ENCODE data around the gene PRR5.

PRR5 gene

DNA sequence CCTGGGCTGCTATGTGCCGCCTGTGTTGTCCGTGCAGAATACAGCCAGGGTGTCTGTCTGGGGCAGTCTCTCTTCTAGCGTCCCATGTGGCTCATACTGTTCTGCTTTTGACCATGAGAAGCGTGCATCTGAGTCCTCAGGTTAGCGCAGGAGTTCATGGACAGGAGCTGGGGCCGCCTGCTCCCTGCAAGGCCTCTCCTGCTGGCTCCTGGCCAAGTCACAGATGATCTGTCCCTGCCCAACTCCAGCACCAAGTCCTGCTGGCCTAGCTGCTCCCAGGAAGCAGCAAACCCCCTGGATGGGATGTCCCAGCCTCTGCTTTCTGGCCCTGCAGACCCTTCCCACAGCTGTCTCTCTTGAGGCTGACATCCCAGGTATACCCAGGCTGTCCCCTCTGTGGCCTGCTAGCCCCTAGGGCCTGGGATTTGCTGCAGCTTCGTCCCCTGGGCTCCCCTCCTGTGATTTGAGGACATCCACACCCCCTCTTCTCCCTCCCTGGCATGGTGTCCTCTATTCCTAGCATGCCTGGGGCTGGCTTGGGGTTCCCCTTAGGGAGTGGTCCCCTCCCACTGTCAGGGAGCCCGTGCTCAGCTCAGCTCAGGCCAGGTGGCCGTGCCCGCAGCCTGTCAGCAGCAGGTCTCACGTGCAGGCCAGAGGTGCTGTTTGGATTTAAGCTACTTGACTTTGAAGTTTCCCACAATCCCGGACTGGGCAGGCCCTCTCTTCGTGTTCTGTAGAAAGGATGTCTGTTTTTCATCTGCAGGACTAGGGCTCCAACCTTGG is 17.8 kb downstream of the PRR5 start:
- DNase-seq, result no peak

DNA sequence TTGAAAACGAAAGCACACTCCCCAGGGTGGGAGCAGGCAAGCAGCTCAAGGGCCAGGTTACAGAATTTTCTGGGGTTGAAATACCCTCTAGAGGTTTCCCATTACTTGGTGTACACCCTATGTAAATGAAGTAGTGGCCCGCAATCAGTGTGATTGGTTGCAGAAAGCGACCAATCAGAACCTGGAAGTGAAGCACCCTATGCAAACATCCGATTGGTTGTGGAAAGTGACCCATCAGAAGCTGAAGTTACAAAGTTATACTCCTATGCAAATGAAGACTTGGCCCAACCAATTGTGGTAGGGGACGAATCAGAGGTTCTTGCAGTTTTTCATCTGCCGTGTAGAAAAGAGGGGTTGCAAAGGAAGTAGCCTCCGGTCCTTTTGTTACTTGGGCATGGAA is 19.2 kb downstream of the PRR5 start:
- DNase-seq, result no peak

DNA sequence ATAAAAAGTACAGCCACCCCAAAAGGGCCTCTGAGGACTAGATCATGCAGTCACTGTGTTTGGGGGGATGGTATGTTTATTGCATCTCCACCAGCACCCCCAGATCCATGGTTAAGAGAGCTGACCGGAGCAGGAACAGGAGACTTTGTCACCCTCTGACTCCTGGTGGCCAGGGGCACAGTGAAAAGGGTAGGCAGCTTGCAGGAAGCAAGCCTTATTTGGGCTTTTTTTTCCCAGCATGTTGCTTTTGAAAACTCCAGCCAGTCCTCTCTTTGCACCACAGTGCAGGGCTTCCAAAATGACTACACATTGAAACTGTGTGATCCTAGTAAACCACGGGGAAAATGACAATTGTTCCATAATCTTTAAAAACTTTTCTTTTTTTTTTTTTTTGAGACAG is 20.6 kb downstream of the PRR5 start:
- DNase-seq, result no peak

DNA sequence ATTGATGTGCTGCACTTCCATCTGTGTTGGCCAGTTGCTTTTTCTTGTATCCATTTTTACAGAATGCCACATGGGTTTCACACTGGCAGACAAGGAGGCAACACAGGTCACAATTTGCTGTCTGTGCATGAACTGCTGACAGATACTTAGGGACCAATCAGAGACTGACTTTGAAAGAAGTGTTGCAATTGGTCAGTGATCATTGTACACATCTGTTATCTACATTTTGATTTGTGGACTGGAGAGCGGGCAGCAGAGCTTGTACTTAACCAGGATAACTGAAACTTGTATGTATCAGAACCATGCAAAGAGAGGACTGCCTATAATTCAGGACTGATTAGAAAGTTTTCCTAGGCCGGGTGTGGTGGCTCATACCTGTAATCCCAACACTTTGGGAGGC is 21.8 kb downstream of the PRR5 start:
- DNase-seq, result no peak

DNA sequence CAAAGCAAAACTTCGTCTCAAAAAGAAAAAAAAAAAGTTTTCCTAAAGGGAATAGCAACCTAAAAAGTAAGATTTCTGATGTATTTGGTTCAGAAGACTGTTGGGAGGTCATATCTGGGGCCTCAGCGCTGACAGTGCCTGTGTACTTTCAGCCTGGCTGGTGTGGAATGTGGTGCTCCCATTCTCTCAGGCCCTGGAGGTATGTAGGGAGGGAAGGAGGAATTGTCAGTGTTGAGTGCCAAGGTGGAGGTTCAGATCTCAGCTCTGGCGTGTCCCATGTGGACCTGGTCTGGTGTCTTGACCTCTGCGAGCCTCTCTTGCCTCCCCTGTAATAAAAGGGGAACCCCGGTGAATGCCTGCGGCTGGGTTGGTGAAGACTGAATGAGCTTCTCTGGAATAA is 22.4 kb downstream of the PRR5 start:
- no peak for DNase-seq

DNA sequence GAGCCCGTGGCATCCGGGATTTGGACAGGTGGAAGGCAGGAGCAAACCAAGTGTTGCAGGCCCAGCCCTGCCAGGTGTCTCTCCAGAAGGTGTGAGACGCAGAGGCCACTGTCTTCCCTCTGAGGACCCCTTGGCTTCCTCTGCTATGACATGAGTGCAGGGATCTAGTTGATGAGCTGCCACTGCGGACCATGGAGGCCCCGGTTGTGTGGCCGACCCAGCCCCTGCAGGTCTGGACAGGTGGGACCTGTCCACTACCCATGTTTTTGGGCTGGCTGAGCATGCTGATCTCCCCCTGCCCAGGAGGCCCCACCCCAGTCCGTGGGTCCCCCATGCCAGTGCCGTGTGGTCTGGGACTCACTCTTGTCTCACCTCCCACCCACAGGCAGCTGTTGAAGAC is 22.9 kb downstream of the PRR5 start:
- DNase-seq, result no peak

DNA sequence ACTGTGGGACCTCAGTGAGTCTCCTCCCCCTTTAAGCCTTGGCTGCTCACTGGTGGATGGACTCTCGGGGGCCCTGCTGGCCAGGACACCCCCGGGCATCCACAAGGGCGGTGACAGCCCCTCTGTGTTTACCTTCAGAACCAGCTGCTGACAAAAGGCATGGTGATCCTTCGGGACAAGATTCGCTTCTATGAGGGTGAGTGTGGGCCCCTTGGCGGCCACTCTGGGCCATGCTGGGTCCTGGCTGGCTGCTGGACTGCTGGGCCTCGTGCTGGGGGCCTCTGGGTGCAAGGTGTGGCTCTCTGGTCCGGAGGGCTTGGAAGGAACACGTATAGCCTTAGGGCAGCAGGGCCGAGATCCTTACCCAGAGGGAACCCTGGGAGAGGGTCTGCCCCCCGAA is 24.4 kb downstream of the PRR5 start:
- no peak for DNase-seq

DNA sequence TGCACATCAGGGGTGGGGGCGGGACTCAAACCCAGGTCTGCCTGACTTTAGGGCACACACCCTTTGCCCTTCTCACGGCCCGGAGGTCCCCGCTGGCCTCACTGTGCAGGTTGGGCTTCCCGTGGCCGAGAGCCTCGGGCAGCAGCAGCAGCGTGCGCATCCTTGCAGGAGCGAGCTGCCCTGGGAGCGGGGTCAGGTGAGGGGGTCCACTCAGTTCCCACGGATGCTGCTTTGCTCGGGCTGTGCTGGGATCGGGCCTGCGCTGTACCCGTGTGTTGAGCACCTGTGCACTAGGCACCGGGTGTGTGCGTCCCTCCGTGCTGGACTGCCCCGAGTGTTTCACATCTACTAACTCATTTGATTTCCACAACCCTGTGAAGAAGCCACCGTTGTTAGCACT is 25.1 kb downstream of the PRR5 start:
- DNase-seq, result no peak

DNA sequence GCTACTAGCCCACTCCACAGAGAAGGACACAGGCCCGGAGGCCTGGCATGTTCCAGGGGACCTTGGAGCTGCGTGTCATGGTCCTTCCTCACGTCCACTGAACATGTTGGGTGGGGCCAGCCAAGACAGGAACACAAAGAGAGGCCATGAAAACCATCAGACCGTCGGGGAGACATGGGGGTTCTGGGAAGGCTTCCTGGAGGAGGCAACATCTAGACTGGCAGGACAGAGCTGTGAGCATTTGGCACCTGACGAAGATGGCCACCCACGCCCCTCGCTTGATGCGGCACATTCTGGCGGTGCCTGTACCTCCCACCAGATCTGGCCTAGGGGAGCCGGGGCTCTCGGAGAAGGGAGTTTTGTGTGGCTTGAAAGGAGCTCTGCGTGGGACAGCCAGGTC is 25.7 kb downstream of the PRR5 start:
- DNase-seq, result no peak

DNA sequence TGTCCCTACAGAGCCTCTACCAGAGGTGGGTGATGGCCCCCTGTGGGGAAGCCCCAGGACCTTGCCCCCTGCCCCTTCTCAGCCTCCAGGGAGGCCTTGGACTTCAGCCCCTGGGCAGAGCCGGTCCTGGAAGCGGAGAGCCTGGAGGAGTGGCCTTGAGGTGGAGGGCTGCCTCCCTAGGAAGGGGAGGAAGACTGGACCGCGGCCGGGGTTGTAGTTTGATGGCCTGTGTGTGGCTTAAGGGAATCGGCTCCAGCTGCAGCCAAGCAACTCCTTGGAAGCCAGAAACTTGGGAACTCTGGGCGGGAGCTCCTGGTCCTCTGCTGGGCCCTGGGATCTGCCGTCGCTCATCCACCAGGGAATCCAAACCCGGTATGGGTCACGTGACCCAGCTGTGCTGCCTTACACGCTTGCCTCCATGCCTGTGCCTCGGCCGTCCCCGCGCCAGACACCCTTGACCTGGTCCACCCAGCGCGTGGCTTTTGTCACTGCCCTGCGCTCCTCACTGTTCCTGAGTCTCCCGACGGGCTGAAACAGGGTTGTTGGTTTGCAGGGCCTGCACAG is 26.8 kb downstream of the PRR5 start:
- peak; percentile 87 for DNase-seq

DNA sequence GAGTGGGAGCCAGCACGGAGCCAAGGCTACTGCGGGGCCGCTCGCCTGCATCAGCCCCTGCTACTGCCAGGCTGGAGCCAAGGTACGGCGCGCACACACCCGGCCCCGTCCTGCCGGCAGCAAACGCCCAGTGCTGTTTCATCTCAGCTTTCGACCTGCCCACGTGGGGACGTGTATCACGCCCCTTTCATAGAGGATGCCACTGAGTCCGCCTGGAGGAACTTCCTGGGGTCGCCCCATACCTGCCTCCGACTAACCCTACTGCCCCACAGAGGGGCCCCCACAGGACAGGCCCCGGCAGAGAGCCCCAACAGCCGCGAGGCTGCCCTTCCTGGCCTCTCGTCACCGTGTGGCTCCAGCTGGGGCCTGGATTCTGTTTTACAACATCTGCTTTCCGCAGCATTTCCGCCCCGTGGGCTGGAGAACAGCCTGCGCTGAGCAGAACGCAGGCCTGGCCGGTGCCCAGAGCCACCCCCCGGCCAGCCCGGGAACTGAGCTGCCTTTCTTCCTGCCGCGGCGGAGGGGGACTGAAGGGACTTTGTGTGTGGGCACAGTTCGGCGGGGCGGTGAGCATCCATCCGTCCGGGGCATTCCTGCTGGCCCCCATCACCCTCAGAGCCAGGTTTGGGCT is 27.5 kb downstream of the PRR5 start:
- DNase-seq, result peak; percentile 93

DNA sequence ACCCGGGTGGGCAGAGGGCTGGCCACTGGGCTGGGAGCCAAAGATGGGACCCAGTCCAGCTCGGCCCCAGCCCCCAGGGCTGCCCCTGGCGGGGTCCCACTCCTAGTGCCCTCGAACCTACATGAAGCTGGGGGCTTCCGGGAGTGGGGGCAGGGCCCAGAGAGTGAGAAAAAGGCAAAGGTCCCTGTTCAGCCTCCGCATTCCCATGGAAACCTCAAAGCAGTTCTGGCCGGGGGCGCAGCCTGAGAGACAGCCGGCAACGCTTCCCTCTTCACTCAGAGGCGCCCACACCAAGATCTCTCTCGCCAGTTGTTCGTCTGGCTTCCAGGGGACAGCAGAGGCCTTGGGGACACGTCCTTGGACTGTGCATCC is 28.0 kb downstream of the PRR5 start:
- DNase-seq, result peak; percentile 75

DNA sequence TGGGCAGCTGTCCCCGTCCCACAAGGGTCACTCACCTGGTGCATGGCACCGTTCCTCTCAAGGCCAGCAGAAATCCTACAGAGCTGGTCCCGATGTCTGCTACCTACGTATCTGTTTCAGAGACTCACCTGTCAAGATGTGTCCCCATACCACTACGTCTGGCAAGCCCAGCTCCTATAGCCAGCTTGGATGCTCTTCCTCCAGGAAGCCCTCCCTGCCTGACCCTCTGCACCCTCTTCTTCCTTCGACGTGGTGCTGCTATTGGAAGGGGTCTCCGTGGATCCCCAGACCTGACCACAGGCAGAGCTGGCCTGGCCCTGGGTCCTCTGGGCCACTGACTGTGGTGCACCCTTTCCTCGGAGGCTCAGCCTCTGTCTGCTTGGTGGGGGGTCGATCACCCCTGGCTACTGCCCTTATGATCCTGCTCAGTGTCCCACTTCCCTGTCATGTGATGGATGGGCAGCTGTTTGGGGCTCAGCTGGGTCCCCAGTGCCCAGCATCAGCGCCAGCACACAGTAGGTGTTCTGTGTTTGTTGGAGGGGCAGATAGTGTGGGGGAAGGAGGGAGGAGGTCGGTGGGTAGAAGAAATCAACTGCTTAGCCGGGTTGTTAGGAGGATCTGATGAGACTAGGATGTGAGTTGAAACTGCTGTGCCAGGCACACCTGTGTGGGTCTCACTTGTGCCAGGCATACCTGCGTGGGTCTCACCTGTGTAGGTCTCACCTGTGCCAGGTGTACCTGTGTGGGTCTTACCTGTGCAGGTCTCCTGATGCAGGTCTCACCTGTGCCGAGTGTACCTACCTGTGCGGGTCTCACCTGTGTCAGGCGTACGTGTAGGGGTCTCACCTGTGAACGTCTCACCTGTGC is 28.7 kb downstream of the PRR5 start:
- DNase-seq, result no peak

DNA sequence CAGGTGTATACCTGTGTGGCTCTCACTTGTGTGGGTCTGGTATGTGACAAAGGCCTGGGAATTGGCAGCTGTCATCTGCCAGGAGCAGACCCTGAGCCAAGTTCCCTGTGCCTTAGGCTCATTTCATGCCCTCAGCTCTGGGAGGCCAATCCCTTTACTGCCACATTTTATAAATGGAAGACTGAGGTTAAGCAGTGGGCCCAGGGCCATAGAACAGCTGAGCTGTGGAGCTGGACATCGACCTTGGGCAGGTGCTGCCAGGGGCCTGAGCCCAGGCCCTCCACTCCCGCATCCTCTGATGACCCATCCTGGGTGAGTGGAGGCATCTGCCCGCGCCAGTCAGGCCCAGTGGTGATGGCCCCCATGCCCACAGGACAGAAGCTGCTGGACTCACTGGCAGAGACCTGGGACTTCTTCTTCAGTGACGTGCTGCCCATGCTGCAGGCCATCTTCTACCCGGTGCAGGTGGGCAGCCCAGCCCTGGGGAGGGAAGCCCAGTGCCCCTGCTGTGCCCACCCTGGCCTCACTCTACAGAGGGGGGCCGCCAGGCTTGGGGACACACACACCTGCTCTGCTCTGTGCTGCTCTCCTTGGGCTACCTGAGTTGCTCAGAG is 29.5 kb downstream of the PRR5 start:
- DNase-seq, result no peak

DNA sequence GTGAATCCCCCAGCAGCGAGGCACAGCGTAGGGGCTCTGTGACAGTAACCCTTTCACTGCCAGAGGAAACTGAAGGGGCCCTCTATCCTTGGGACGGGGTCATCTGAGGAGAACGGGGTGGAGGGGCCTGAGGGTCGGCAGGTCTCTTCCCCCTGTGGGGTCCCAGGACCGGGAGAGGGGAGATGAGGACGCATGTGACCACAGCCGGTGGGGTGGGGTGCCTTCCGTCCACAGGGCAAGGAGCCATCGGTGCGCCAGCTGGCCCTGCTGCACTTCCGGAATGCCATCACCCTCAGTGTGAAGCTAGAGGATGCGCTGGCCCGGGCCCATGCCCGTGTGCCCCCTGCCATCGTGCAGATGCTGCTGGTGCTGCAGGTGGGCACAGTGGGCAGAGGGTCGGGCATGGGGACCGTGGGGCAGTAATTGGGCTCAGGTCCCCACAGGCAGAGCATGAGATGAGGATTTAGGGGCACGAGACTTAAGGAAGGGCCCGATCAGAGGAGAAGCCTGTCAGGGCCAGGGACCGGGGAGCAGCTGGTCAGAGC is 30.1 kb downstream of the PRR5 start:
- no peak for DNase-seq

DNA sequence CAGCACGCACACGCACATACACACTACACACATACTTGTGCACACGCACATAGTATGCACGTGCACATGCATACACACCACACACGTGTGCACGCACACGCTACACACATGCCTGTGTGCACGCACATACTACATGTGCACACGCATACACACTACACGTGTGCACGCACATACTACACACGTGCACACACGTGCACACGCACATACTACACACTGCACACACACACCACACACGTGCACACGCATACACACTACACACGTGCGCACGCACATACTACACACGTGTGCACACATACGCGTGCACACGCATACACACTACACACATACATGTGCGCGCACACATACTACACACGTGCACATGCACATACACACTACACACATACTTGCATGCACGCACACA is 30.7 kb downstream of the PRR5 start:
- no peak for DNase-seq

DNA sequence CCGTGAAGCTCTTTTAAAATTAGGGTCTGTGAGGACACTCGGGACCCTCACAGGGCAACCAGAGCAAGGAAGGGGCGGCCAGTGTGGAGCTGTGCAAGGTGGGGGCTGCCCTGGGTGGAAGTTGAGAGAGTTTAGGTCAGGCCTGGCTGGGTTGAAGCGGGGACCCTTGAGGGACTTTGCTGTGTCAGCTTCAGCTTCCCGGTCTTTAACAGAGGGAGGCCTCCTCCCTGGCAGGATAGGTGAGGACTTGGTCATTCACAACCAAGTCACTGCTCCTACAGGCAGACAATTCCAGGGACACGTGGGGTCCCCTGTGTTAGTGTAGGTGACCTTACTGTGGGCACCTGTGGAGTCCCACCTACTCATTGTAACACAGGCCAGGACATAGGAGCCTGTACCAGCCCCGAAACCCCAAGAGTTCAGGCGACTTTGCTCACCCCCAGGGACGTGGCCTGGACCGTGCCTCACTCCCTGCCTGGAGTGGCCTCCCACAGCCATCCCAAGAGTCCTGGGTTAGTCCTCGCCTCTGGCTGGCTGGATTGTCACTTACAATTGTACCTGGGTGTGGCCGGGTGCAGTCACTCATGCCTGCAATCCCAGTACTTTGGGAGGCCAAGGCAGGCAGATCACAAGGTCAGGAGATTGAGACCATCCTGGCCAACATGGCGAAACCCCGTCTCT is 31.6 kb downstream of the PRR5 start:
- DNase-seq, result no peak

DNA sequence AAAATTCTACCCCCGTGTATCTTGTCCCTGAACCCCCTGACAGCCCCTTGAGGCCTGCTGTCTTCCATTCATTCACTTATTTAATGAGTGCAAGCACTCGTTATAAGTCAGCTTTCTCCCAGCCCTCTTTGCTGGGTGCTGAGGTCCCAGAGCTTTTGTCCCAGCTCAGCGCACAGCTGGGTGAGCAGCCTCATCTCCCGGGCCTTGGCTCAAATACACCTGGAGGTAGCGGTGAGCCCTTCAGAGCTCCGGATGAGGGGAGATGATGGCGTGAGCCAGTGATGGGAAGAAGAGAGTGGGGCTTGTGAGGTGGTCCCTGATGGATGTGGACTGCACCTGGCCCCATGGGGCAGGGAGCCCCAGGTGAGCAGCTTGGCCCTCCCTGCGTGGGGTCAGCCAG is 32.3 kb downstream of the PRR5 start:
- DNase-seq, result no peak

DNA sequence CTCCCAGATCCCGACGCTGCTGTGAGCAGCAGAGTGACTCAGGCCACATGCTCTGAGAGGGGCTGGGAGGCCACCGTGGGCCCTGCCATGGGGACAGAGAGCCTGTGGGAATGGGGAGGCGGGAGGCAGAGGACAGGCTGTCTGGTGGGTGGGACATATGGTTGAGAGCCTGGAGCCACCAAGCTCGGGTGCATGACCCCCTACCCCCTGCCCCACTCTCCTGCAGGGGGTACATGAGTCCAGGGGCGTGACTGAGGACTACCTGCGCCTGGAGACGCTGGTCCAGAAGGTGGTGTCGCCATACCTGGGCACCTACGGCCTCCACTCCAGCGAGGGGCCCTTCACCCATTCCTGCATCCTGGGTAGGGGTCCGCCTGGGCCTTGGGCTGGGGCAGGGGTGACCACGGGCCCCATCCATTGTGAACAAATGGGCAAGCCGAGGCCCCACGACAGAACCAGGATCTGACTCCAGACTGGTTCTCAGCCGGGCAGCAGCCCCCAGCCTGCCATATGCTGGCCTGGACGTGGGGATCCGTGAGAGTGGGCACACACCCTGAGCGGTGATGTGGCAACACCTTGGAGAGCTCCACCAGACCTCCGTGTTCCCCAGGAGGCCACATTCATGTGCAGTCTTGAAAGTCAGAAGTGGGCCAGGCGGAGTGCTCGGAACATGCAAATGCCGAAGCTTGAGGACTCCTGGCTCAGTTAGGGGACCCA is 33.0 kb downstream of the PRR5 start:
- no peak for DNase-seq

DNA sequence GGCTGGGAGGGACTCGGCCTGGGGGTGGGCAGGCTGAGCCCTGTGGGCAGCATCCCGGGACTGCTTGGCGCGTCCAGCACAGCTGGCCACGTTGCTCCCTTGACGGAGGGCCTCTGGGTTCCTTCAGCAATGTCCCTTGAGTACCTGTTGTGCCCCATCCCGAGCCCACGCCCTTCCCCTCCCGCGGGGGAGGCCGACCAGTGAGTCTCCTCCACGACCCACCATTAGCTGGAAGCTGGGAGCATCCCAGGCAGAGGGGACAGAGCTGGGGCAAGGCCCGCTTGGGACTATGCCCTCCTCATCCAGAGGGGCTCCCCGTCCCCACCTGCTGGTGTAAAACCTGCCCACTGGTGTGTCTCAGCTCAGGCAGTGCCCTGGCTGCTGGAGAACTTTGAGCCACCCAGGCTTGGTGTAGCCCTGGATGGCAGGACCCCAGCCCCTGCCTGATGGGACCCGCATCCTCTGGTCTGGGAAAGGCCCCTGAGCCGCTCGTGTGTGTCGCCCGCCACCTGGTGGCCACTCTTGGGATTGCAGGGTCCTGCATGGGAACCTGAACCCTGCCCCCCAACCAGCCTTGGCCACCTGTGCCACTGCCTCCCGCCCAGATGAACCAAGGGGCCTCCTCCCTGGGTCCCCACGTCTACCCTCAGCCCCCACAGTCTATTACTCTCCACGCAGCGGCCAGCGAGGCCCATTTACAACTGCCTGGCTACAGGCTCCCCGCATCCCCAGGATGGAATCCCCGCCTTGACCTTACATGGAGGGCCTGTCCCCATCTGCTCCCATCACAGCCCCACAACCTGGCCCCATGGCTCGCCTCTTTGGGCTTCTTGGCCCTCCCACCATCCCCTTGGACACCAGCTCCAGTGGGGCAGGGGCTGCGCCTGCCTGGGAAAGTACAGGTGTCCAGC is 33.8 kb downstream of the PRR5 start:
- DNase-seq, result peak; percentile 83
